ENCODE data around the gene TUBA8.
"Not testable (repeated sequence)": the region's sequence is repeated elsewhere in the genome, so short reads cannot be mapped to it uniquely, and the experiment has no call there.

The TUBA8 gene

DNA sequence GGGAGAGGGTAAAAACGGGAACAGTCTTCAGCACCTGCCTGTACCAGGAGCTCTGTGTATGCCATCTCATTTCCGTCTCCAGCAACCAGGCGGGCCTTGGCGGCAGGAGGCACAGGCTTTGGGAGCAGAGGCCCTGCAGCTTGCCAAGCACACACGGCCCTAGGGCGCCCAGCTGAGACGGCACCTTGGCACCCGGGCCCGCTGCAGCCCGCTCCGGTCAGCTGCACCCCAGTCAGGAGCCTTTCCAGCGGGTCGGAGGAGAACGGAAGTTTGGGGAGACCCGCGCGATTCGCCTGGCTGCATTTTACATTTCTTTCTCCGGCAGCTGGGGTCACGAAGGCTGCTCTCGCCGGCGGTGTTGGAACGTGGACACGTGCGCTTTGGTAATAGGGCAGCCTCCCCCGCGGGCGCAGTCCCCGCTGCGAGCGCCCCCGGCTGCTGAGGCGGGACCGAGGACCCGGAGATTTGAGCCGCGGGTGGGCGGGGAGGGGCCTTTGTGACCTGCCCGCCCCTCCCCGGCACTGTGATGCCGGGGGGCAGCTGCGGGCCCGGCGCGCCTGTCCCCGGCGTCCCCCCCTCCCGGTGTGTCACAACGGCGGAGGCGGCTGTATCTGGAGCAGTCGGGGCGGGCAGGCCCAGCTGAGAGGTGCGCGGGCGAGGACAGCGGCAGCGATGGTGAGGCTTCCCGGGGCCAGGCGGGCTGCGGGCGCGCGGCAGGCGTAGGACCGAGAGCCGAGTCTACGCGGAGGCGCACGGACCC lies at the start of gene TUBA8:
Gene TUBA8, plus strand, starts transcription at position 616 of the 760 bp plus-strand sequence. Its CDS starts 57 bp downstream, at position 673.
- peak; percentile 13 to 55 for DNase-seq (ENCODE audit: low read depth in 2 of 2)

DNA sequence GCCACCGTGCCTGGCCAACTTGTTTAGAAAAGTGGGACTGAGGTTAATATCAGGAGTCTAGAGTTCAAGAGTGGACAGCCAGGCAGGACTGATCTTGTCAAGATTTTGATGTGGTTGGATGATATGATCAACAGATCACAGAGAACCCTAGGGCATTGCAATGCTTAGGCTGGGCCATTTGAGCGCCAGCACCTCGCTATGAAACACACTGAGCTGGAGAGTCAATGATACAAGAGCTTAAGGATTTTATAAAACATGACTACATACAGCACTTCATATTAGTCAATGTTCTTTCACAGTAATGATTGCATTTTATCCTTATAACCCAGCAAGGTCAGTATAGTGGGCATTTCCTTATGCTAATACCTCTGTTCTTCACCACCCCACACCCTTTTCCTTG lies 48.2 kb upstream of the TUBA8 start:
- DNase-seq (ENCODE audit: low read depth in 2 of 2) = no peak

DNA sequence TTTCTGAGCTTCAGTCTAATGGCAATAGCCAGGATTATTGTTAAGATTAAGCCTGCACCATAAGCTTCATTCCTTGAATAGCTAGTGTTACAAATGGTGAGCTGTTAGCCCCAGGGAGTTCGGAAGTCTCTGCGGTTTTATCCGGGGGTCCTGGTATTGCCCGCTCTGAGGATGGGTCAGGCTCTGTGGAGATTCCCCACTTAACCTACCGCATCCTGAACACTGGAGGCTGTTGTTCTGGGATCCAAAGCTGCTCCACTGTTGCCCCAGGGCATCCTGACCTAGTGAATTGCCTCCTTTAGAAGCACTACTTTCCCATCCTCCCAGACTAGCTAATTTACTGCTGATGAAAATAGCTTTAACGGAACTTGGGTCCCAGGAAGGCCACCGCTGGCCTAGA lies 47.3 kb upstream of the TUBA8 start:
- no peak for DNase-seq (ENCODE audit: low read depth in 2 of 2)

DNA sequence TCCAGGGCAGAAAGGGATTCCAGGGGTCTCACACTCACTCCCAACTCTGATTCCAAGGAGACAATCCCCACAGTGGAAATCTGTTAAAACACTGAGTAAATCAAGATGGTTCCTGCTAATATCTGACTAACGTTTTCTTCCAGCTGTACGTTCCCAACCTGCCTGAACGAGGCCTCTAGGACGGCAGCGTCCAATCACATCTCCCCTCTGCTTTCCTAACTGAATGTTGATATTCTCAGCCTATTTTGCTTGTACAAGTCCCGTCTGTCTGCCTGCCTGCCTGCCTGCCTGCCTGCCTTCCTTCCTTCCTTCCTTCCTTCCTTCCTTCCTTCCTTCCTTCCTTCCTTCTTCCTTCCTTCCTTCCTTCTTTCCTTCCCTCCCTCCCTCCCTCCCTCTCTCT lies 46.9 kb upstream of the TUBA8 start:
- DNase-seq (ENCODE audit: low read depth in 2 of 2) = not testable (repeated sequence)

DNA sequence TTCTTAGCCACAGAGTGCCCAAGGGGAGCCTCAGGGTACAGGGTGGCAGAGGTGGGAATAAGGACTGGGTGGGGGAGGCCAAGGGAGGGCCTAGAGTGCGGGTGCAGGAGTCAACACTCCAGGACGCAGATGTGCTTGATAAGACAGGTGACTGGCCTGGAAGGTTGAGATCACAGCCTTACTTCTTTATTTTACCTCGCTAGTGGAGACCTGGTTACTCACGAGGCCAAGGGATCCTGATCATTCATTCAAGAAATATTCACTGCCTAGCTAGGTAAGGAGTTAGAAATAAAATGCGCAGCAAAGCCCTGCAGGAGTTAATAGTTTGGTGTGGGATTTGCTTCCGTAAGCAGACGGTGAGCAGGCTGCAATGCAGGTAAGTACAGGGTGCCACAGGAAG lies 46.0 kb upstream of the TUBA8 start:
- DNase-seq (ENCODE audit: low read depth in 2 of 2) = no peak

DNA sequence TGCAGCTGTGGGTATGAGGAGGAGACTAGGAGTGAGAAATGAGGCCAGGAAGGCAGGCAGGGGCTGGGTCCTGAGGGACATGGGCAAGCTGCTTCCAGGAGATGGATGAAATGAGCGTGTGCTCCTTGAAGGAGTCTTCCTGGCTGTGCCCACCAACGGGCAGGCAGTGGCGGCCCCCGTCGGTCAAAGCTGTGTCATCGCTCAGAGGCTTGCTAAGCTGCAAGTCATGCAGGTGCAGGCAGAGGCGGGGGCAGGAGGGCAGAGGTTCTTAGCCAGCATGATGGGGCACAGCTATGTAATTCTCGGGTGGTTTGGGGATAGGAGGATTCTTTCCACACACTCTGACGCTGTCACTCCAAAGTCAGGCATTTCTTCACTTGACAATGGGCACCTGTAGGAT lies 45.4 kb upstream of the TUBA8 start:
- DNase-seq (ENCODE audit: low read depth in 2 of 2) = no peak

DNA sequence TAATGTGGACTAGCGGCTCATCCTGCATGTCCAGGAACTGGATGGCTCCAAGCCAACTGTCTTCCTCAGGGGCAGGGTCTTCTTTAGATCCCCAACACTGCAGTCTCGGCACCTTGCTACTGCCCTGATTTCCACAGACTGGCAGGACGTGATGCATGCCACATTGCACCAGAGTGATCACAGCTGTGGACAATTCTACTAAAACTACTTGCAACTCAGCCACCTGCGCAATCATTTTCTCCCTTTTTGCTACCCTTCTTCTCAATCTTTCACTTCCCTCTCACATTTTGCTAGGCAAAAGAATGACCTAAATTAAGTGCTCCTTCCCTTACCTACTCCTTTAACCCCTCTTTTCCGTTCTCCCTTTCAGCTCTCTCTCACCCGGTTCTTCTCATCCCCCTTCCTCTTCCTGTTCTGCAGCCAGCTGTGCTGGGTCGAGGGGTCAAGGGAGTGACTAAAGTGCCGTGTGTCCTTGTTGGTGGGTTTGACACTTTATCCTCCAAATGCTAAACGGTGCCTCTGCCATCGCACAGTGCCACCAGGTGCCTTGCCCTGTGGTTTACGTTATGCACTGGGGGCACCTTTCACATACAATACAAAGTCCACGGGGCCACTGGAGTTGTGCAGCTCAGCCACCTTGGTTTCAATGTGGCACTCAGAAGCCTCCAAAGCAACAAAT lies 44.3 kb upstream of the TUBA8 start:
- no peak for DNase-seq (ENCODE audit: low read depth in 2 of 2)

DNA sequence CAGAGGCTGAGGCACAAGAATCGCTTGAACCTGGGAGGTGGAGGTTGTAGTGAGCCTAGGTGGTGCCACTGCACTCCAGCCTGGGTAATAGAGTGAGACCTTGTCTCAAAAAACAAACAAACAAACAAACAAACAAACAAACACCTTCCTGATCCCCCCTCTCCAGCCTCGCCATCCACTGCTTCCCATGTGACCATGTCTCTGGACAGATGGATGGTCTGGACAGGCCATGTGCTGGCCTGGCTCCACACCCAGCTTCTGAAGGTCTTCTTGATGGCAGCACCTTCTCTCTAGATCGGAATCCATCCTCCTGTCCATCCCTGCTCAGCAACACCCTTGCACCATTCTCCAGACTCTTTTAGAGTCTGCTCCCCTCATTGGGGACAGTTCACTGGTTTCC lies 43.5 kb upstream of the TUBA8 start:
- no peak for DNase-seq (ENCODE audit: low read depth in 2 of 2)

DNA sequence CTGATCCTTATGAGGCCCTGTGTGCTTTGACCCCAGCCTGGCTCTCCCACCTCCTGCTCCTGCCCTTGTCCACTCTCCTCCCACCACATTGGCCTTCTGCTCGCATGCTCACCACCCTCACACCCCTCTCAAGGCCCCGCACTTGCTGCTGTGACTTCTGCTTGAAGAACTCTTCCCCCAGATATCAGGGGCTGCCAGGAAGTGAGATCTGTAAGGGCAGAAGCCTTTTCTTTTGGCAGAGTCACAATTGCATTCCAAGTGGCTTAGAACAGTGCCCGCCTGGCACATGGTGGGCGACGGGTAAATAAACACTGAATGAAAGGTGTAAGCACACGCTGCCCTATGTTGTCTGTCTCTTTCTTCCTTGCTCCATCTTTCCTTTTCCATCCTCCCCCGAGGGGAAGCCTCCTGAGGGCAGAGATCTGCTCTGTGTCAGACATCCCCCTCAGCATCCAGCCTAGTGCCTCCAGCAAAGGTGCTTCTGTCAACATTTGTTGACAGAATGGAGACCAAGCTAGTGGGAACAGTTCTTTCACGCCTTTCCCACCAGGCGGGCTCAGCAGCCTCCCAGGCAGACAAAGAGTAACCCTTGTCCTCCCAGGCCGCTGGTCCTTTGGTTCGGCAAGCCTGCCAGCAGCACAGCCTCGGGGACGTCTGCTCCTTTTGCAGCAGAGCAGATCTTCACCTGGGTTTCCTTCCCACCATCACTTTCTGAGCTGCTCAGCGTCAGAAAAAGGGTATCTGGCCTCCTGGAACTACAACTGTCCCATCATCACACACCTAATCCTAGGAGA lies 42.9 kb upstream of the TUBA8 start:
- no peak for DNase-seq (ENCODE audit: low read depth in 2 of 2)

DNA sequence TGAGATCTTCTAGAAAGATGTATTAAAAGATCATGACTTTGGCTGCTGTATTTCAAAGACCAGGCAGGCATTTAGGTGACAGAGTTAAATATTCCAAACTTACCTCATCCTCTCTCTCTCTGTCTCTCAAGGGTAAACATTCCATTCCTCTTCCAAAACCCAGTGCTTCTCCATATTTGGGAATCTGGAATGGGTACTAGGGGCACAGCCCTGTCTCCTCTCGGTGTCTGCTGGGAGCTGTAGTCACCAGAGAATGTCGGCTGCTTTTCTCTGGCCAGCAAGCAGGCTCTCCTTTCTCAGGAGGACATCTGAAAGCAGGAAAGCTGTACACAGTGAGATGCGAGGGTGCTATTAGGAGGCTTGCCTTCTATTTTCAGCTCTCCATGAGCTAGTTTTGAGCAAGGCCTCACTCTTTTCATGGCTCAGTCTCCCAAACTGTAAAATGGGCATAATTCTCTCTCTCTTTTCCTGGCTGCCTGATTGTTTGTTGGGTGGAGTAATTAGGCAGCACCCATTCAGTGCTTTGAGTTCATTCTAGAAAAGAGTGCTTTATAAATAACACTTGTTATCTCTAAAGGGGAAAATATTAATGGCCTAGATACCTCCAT lies 42.1 kb upstream of the TUBA8 start:
- DNase-seq (ENCODE audit: low read depth in 2 of 2) = no peak

DNA sequence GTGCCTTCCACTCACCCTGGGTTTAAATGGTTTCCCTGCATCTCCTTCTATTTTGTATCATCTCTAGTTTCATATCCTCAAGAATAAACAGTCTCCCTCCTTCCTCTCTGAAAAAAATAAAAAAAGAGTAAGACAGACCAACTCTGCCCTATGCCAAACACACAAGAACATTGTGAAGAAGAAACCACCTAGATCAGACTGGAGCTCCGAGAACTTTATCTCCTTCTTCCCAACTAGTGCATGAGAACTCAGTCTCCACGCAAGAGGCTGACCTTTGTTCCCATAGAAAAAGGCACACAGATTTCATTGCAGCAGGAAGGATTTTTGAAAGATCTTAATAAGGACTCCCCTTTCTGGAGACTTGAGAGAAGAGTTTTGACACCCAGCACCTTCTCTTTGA lies 41.6 kb upstream of the TUBA8 start:
- no peak for DNase-seq (ENCODE audit: low read depth in 2 of 2)

DNA sequence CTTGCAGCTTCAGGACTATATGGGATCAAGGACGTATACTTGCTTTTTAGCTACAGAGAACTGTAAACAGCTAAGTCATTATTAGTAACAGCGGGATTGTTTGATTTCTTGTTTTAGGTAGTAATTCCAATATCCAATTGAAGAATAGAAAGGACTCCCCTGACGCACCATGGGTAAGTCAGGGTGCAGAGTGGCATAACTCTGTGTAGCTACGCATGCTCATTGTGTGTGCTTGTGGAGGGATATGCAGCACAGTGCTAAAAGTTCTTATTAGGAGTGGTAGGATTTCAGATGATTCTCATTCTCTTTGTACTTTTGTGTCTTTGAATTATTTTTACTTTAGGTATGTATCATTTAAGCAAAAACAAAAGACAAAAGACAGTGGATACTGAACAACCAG lies 40.6 kb upstream of the TUBA8 start:
- no peak for DNase-seq (ENCODE audit: low read depth in 2 of 2)

DNA sequence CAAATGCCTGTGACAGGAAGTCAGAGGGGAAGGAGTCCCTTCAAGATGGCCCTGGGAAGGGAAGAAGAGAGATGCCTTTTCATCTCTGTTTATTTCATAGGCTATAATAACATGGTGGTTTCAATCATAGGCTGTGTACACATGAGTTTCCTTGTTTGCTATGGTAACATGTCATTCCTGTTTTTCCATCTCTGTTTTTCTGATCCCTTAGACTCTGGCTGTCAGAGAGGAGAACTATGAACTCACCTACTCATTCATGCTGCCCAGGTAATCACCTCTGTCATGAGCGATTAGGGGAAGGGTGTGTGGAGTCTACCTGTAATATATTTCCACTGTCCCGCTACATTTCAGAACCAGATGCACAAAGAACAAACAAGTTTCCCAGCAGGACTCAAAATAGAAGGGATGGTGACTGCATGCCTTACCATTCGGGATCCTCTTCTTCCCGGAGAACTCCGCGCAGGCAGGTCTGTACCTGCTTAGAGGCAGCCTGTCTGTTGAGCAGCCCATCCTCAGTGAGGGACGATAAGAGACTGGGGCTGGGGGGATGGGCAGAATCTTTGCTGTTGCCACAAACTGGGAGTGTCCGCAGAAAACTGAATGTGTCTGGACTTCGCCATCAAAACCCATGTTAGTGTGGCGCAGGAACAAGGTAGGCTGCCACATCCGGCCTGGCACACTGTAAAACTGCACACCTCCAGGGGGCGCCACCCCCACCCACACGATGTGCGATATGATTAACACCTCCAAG lies 39.9 kb upstream of the TUBA8 start:
- DNase-seq (ENCODE audit: low read depth in 2 of 2) = no peak

DNA sequence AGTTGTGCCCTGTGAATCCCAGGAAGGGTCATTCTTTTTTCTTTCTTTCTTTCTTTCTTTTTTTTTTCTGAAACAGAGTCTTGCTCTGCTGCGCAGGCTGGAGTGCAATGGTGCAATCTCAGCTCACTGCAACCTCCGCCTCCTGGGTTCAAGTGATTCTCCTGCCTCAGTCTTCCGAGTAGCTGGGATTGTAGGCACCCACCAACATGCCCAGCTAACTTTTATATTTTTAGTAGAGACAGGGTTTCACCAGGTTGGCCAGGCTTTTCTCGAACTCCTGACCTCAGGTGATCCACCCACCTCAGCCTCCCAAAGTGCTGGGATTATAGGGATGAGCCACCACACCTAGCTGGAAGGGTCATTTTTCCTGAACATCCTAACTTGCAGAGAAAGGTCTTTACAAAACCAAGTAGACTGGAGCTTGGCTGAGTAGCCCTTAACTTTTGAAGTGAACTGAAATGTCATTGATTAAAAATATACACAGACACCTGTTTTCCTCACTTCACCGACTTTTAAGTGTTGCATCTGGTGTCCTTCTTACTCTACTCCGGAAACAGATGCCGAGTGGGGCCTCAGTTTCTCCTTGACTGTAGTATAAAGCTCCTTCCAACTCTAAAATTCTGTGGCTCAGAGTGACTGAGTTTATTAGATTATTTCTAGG lies 39.2 kb upstream of the TUBA8 start:
- not testable (repeated sequence) for DNase-seq (ENCODE audit: low read depth in 2 of 2)

DNA sequence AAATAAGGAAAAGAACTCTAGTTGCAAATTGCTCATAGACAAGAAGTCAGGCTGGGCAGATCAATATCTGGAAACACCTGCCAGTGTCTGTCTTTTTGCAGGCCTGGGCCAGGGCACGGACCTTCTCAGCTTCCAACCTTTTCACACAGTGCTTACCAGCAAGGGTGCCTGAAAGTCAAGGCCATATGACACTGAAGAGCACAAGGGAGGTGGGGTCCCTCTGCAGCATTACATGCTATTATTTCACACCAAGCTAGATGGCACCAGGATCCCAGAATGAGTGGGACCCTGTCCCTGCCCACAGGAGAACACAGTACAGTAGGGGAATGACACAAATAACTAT lies 38.7 kb upstream of the TUBA8 start:
- DNase-seq (ENCODE audit: low read depth in 2 of 2) = no peak

DNA sequence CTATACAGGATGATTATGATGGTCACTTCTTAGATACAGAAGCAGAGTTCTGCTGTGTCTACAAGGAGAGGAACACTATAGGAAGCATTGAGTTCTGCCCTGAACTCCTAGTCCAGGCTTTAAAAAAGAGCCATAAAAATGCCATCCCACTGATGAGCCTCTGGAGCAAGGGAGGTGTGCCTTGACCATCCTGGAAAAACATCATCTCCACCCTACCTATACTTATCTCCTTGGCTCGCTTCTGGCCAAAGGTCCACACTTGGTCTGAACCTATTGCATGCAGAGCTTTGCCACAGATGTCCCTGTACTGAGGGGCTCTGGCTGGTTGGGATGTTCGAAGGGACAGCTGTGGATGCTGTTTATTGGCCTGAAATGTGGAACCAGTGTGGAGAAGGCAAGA lies 37.1 kb upstream of the TUBA8 start:
- no peak for DNase-seq (ENCODE audit: low read depth in 2 of 2)

DNA sequence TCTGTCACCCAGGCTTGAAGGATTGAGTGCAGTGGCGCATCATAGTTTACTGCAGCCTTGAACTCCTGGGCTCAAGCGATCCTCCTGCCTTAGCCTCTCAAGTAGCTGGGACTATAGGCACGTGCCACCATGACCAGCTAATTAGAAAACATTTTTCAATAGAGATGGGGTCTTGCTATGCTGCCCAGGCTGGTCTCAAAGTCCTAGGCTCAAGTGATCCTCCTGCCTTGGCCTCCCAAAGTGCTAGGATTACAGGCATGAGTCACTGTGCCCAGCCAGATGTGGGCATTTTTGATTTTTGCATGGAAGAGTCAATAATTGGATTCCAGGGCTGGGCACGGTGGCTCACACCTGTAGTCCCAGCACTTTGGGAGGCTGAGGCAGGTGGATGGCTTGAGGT lies 36.7 kb upstream of the TUBA8 start:
- not testable (repeated sequence) for DNase-seq (ENCODE audit: low read depth in 2 of 2)

DNA sequence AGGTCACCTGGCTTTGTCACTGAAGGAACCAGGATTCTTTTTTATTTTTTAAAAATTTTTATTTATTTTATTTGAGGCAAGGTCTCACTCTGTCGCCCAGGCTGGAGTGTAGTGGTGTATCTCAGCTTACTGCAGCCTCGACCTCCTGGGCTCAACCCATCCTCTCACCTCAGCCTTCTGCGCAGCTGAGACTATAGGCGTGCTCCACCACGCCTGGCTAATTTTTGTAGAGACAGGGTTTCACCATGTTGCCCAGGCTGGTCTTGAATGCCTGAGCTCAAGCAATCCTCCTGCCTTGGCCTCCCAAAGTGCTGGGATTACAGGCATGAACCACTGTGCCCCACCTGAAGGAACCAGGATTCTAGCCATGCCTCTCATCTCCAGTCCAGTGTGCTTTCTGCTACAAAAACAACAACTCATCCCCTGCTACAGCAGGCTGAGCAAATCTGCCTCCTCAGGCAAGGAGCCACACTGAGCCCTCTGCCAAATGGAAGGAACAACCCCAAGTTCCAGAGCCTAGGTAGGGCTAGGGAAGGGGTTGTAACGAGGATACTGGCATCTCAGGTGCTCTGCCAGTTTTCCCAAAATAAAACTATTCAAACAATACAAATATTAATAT lies 35.4 kb upstream of the TUBA8 start:
- DNase-seq (ENCODE audit: low read depth in 2 of 2) = no peak

DNA sequence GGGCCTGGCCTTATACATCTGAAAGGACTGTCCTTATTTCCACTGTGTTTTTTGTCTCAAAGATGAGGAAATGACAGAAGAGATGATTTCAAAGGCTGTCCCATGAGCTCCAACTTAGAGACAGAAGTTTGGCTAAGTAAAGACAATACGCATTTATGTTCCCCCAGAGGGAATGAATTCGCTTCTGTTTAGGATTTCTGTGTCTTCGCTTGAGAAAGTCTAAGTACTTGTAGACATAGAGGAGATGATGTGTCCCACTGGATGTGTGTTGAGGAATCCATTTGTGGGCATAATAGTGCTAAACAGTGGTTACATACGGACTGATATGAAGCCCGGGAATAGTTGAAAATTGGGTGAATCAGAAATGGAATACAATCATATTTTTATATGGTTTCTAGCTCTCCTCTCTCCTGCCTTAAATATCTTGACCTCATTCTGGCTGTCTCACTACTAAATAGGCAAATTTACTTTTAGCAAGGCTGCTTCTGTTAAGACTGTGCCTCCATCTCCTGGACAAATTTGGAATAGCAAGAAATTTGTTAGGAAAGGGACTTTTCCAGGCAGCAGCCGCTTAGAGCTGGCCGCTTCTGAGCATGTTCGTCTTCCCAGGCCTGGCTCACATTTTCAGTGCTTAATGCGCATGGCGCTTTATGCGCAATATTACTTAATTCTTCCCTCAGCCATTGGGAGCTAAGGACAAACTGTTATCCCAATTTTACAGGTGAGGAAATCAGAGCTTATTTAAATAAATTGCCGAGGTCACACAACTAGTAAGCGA lies 34.7 kb upstream of the TUBA8 start:
- no peak for DNase-seq (ENCODE audit: low read depth in 2 of 2)

DNA sequence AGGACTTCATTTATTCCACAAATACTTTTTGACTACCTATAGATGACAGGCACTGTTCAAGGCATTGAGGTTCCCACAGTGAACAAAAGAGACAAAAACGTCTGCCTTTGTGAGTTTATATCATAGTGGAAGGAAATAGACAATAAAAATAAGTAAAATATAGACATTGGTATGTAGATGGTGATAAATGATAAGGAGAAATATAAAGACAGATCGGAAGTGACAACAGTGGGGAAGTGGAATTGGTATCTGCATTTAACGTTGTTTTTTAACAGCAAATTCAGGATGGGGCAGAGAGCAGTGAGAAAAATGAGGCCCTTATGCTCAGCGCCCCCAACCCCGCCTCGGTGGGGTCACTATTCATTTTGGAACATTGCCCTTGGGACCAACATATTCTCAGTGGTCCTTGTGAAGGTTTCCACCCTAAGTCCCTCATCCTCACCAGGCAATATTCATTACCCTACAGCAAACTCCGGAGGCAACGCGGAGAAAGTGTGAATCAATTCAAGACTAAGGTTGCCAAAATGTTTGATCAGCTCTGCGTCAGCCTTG lies 33.4 kb upstream of the TUBA8 start:
- DNase-seq (ENCODE audit: low read depth in 2 of 2) = no peak

Data from stimulated activated CD8-positive, alpha-beta memory T cell treated with anti-CD3 and anti-CD28 coated beads, Interleukin-7, amount 100 ng/mL, for 4 hours (primary cell).